Smooth muscle cell (in vitro differentiated cells): ENCODE results near the gene NELFA. TPM values are rescaled to one million over a fixed set of nuclear protein-coding genes. Genes with fewer than 3 reads are reported as not detected.
"Not testable (repeated sequence)": the region's sequence is repeated elsewhere in the genome, so short reads cannot be mapped to it uniquely, and the experiment has no call there.

Source experiments
- DNase-seq: peaks from one replicate; lab custom pipeline; 2025; ENCODE audit not compliant: unreplicated experiment; lab: John Stamatoyannopoulos, UW
- H2AFZ ChIP-seq: fragments of 200-600 bp; sonication (generic); 2 replicates; pipeline ENCODE4 v1.6.0; 2016; ENCODE audit warnings: antibody characterized with exemption, low read depth, mild to moderate bottlenecking
- H3F3A ChIP-seq: fragments of 200-600 bp; sonication (generic); 2 replicates; pipeline ENCODE4 v1.6.0; 2017; ENCODE audit warnings: antibody characterized with exemption, low read depth
- H3K27ac ChIP-seq: fragments of 200-600 bp; sonication (generic); 2 replicates; pipeline ENCODE4 v1.5.1; 2016; ENCODE audit warnings: low read depth, mild to moderate bottlenecking
- H3K27me3 ChIP-seq: fragments of 200-600 bp; sonication (generic); 2 replicates; pipeline ENCODE4 v1.6.1; 2016; ENCODE audit warnings: low read depth, mild to moderate bottlenecking
- H3K36me3 ChIP-seq: fragments of 200-600 bp; sonication (generic); 2 replicates; pipeline ENCODE4 v1.5.1; 2016; ENCODE audit warnings: low read depth
- H3K4me1 ChIP-seq: fragments of 200-600 bp; sonication (generic); 2 replicates; pipeline ENCODE4 v1.5.1; 2016; ENCODE audit warnings: low read depth
- H3K4me2 ChIP-seq: fragments of 200-600 bp; sonication (generic); 2 replicates; pipeline ENCODE4 v1.6.0; 2016; ENCODE audit warnings: mild to moderate bottlenecking
- H3K4me3 ChIP-seq: fragments of 200-600 bp; sonication (generic); 2 replicates; pipeline ENCODE4 v1.5.1; 2016; ENCODE audit warnings: mild to moderate bottlenecking
- H3K79me2 ChIP-seq: fragments of 200-600 bp; sonication (generic); 2 replicates; pipeline ENCODE4 v1.6.0; 2016; ENCODE audit warnings: low read depth, mild to moderate bottlenecking
- H3K9ac ChIP-seq: fragments of 200-600 bp; sonication (generic); 2 replicates; pipeline ENCODE4 v1.6.0; 2016; ENCODE audit warnings: low read depth
- H3K9me3 ChIP-seq: fragments of 200-600 bp; sonication (generic); replicated peaks from 2 replicates; pipeline ENCODE4 v1.5.1; 2016; ENCODE audit warnings: low read depth
- H4K20me1 ChIP-seq: fragments of 200-600 bp; sonication (generic); 2 replicates; pipeline ENCODE4 v1.6.0; 2016; ENCODE audit warnings: low read depth
- WGBS: methylation state at CpG from one replicate; pipeline ENCODE4 v1.1.7; 2016; ENCODE audit warnings: low lambda C conversion rate; 5-methylcytosine and 5-hydroxymethylcytosine counted together
- polyA plus RNA-seq: library from polyadenylated mRNA; unstranded; fragments of >200 nt; fragmentation: Nextera tagmentation; extraction: Ambion mirVana; gene quantifications from 2 replicates; pipeline ENCODE4 v1.2.1, GENCODE V29; 2016
- total RNA-seq: library from RNA; depleted of rRNA; stranded (reverse); fragments of >200 nt; gene quantifications from 2 replicates; pipeline ENCODE4 v1.2.3, GENCODE V29; 2014
- TF ChIP-seq, protein P1 (sequence below): fragments of 200-600 bp; sonication (generic); IDR thresholded peaks from 2 replicates; pipeline ENCODE4 v1.5.1; 2017; ENCODE audit warnings: borderline replicate concordance, mild to moderate bottlenecking, antibody characterized with exemption; ENCODE audit not compliant: insufficient read depth, poor library complexity, severe bottlenecking

Gene NELFA
- total and polyA plus RNA-seq, 2 experiments from 2014 or later: 16.3 to 33.7 TPM

GRCh38 chr4:1998296-1998695, 10.5 kb downstream of the NELFA start:
- Histone ChIP-seq H3K4me3 (no peak overlapping the region), H3K27me3 (no peaks in the 10 kb centered on the region), H3K27ac (peak overlapping the region; percentile 67), H3K9me3 (peaks cover 4% of the 10 kb centered on the region), H3F3A (peaks cover 6% of the 10 kb centered on the region), H3K36me3 (peaks cover 13% of the 10 kb centered on the region), H3K9ac (no peak overlapping the region), H2AFZ (no peak overlapping the region), H3K4me2 (no peak overlapping the region), H3K79me2 (peaks cover 99% of the 10 kb centered on the region), H3K4me1 (no peaks in the 10 kb centered on the region), H4K20me1 (peaks cover 81% of the 10 kb centered on the region)
- 69% methylated on average over 7 of the region's 7 CpGs for WGBS
- TF ChIP-seq, protein P1, sequence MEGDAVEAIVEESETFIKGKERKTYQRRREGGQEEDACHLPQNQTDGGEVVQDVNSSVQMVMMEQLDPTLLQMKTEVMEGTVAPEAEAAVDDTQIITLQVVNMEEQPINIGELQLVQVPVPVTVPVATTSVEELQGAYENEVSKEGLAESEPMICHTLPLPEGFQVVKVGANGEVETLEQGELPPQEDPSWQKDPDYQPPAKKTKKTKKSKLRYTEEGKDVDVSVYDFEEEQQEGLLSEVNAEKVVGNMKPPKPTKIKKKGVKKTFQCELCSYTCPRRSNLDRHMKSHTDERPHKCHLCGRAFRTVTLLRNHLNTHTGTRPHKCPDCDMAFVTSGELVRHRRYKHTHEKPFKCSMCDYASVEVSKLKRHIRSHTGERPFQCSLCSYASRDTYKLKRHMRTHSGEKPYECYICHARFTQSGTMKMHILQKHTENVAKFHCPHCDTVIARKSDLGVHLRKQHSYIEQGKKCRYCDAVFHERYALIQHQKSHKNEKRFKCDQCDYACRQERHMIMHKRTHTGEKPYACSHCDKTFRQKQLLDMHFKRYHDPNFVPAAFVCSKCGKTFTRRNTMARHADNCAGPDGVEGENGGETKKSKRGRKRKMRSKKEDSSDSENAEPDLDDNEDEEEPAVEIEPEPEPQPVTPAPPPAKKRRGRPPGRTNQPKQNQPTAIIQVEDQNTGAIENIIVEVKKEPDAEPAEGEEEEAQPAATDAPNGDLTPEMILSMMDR: no peak
- DNase-seq: no peak

DNA sequence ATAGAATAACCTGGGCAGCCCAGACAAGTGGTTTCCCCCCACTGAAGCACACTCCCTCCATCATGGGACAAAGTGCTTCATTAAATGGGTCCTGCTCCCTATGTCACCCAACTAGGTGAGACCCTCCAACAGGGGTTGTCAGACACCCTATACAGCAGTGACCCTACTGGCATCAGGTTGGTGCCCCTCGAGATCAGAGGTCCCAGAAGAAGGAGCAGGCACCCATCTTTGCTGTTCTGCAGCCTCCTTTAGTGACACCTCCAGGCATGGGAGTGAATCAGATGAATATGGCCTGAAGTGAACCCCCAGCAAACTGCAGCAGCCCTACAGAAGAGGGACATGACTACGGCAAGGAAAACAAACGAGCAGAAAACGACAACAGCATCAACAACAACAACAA, 11.1 kb downstream of the NELFA start:
- Histone ChIP-seq H4K20me1 (peaks cover 81% of the 10 kb centered on the region), H3K27ac (no peak overlapping the region), H3F3A (peaks cover 6% of the 10 kb centered on the region), H3K36me3 (peaks cover 13% of the 10 kb centered on the region), H2AFZ (no peak overlapping the region), H3K9me3 (peaks cover 4% of the 10 kb centered on the region), H3K4me3 (no peak overlapping the region), H3K9ac (no peak overlapping the region), H3K4me2 (no peak overlapping the region), H3K4me1 (no peaks in the 10 kb centered on the region), H3K27me3 (no peaks in the 10 kb centered on the region), H3K79me2 (peaks cover 98% of the 10 kb centered on the region)
- WGBS: 94% methylated on average over 4 of the region's 4 CpGs
- TF ChIP-seq, protein P1: no peak
- DNase-seq: no peak

DNA sequence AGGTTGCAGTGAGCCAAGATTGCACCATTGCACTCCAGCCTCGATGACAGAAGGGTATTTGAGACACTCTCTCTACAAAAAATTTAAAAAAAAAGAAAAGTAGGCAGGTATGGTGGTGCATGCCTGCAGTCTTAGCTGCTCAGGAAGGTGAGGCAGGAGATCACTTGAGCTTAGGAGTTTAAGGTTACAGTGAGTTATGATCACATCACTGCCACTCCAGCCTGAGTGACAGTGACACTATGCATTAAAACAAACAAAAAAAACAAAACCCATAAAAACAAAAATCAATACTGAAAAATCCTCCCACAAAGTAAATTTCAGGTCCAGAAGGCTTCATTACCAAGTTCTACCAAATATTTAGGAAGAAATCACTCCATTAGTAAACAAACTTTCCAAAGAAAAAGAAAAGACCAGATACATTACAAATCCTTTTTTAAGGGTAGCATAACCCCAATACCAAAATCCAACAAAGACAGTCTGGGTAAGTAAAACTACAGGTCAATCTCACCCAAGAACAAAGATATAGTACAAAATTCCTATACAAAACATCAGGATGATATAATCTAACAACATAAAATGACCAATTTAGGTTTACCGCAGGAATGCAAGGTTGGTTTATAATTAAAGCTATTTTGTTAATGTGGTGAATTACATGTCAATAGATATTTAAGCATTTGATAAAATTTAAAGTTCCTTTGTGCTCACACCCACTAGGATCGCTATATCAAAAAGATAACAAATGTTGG, 11.7 kb downstream of the NELFA start:
- H3K36me3 ChIP-seq: peaks cover 13% of the 10 kb centered on the region
- H3K9me3 ChIP-seq: peaks cover 4% of the 10 kb centered on the region
- no peak overlapping the region for H2AFZ ChIP-seq
- H3K4me1 ChIP-seq: no peaks in the 10 kb centered on the region
- H3F3A ChIP-seq: peaks cover 6% of the 10 kb centered on the region
- no peak overlapping the region for H3K27ac ChIP-seq
- no peak for DNase-seq
- H3K79me2 ChIP-seq: peaks cover 94% of the 10 kb centered on the region
- WGBS: 96% methylated on average over 3 of the region's 3 CpGs
- no peak overlapping the region for H3K4me3 ChIP-seq
- peaks cover 81% of the 10 kb centered on the region for H4K20me1 ChIP-seq
- H3K9ac ChIP-seq: no peak overlapping the region
- TF ChIP-seq, protein P1: no peak
- no peak overlapping the region for H3K4me2 ChIP-seq
- no peaks in the 10 kb centered on the region for H3K27me3 ChIP-seq

DNA sequence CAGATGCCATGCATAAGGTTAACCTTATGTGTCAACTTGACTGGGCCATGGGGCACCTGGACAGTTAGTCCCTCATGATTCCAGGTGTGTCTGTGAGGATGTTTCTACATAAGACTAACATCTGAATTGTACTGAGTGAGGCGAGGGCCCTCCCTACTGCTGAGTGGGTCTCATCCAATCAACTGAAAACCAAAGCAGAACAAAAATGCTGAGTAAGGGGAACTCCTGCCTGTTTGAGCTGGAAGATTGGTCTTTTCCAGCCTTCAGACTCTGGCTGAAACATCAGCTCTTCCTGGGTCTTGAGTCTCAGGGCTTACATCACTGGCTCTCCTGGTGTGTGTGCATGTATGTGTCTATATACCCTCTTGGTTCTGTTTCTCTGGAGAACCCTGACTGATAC, 13.8 kb downstream of the NELFA start:
- H3K79me2 ChIP-seq: peaks cover 79% of the 10 kb centered on the region
- H3F3A ChIP-seq: peaks cover 6% of the 10 kb centered on the region
- H3K27me3 ChIP-seq: no peaks in the 10 kb centered on the region
- H2AFZ ChIP-seq: no peak overlapping the region
- no peak overlapping the region for H3K4me3 ChIP-seq
- peaks cover 92% of the 10 kb centered on the region for H4K20me1 ChIP-seq
- H3K9me3 ChIP-seq: peaks cover 2% of the 10 kb centered on the region
- no peak overlapping the region for H3K4me2 ChIP-seq
- H3K4me1 ChIP-seq: no peaks in the 10 kb centered on the region
- no peak overlapping the region for H3K9ac ChIP-seq
- WGBS: 100% methylated on average over 1 of the region's 1 CpG
- no peak overlapping the region for H3K27ac ChIP-seq
- H3K36me3 ChIP-seq: peaks cover 13% of the 10 kb centered on the region
- DNase-seq: no peak
- TF ChIP-seq, protein P1: no peak

DNA sequence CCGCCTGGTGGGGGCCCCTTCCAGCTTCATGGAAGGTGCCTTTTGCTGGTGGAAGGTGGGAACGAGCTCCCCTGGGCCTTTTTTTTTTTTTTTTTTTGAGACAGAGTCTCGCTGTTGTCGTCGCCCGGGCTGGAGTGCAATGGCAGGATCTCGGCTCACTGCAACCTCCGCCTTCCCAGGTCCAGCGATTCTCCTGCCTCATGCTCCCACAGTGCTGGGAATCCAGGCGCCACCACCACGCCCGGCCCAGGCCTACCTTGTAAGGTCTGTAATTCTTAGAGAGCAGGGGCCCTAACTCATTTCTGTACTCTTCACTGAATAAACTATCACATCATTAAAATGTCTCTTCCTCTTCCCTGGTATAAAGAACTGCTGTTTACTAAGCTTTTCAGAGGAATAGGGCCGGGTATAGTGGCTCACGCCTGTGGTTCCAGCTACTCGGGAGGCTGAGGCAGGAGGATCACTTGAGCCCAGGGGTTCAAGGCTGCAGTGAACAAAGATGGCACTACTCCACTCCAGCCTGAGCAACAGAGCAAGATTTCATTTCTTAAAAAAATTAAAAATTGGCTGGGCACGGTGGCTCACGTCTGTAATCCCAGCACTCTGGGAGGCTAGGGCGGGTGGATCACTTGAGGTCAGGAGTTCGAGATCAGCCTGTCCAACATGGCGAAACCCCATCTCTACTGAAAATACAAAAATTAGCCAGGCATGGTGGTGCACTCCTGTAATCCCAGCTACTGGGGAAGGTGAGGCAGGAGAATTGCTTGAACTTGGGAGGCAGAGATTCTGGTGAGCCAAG, 14.9 kb downstream of the NELFA start:
- not testable (repeated sequence) for H3F3A ChIP-seq, H3K36me3 ChIP-seq, H3K9me3 ChIP-seq, H2AFZ ChIP-seq, H3K4me1 ChIP-seq, H3K27ac ChIP-seq, DNase-seq, H3K9ac ChIP-seq, H3K4me3 ChIP-seq, H3K4me2 ChIP-seq, H3K27me3 ChIP-seq
- H3K79me2 ChIP-seq: peaks cover 69% of the 10 kb centered on the region
- H4K20me1 ChIP-seq: peaks cover 82% of the 10 kb centered on the region
- WGBS: 95% methylated on average over 20 of the region's 20 CpGs
